ENCODE measurements around the gene PHYHIPL.

The PHYHIPL gene

GRCh38 chr10:59129867-59130266 is 46.6 kb upstream of the PHYHIPL start (continued):
- TF ChIP-seq ZBTB10 (tag by site-specific recombination; IDR thresholded peaks at IDR 0.05), result no peak

GRCh38 chr10:59131666-59132065 is 44.8 kb upstream of the PHYHIPL start:
- Histone ChIP-seq H3K9me3 (ENCODE audit: control insufficient read depth, insufficient read depth, low read depth, low read length) (no peaks in the 10 kb centered on the region), H3K4me3 (ENCODE audit: low read depth, low read length) (no peak overlapping the region), H3K4me1 (ENCODE audit: control insufficient read depth, insufficient read depth, low read length) (no peaks in the 10 kb centered on the region), H3K27ac (ENCODE audit: extremely low read depth, low read depth, low read length) (no peak overlapping the region), H3K36me3 (ENCODE audit: control insufficient read depth in 2 of 2, insufficient read depth in 1 of 2, low read length in 2 of 2) (no peaks in the 10 kb centered on the region)
- POLR2A ChIA-PET, result no interaction called here
- TF ChIP-seq ZNF311 (tag by site-specific recombination; IDR thresholded peaks at IDR 0.05; ENCODE audit: borderline replicate concordance), result no peak
- no peak for TF ChIP-seq ZSCAN16 (tag by site-specific recombination; IDR thresholded peaks at IDR 0.05)
- TF ChIP-seq, protein P1, sequence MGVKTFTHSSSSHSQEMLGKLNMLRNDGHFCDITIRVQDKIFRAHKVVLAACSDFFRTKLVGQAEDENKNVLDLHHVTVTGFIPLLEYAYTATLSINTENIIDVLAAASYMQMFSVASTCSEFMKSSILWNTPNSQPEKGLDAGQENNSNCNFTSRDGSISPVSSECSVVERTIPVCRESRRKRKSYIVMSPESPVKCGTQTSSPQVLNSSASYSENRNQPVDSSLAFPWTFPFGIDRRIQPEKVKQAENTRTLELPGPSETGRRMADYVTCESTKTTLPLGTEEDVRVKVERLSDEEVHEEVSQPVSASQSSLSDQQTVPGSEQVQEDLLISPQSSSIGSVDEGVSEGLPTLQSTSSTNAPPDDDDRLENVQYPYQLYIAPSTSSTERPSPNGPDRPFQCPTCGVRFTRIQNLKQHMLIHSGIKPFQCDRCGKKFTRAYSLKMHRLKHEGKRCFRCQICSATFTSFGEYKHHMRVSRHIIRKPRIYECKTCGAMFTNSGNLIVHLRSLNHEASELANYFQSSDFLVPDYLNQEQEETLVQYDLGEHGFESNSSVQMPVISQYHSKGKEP (tag by site-specific recombination; IDR thresholded peaks at IDR 0.05), result no peak
- no peak for TF ChIP-seq ZNF521 (tag by site-specific recombination; IDR thresholded peaks at IDR 0.05)
- no peak for TF ChIP-seq ZNF175 (tag by site-specific recombination; IDR thresholded peaks at IDR 0.05)
- TF ChIP-seq, protein P2, sequence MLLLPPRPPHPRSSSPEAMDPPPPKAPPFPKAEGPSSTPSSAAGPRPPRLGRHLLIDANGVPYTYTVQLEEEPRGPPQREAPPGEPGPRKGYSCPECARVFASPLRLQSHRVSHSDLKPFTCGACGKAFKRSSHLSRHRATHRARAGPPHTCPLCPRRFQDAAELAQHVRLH (tag by site-specific recombination; IDR thresholded peaks at IDR 0.05), result no peak
- no peak for TF ChIP-seq ZNF596 (tag by site-specific recombination; IDR thresholded peaks at IDR 0.05)
- CTCF ChIA-PET, result interaction anchor here (0.7 kb wide), 1 partner anchor 213 kb away, joined by 4 read pairs; no protein-coding TSS in a partner anchor

DNA sequence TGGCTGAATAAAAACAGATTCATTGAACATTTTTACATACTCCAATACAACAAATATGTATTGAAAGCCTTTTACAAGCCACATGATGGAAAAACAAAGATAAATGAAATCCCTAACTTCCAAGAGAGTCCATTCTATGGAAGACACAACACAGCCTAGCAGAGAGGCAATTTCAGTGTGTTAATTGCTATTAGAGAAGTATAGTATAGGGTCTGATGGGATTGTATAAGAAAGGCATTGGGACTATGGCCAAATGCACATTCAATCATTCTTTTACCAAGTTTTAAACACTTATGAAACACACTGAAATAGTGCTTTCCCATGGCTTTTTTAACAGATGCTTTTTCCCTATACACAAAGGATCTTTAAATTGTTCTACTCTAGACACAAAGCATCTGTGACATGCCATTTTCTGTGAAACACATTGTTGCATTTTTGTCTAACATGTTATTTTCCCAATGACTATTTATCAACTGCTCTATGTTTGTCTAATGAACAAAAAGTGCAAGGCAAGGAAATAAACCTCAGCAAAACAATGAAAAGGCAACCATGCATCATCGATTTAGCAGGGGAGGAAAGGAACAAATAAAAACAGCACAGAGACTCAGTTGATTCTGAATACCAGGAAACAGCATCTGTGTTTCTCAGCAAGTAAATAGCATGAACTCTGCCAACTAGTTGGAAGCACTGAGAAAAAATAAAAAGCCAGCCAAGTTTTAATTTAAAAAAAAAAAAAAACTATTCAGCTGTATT is 42.4 kb upstream of the PHYHIPL start:
- no peak overlapping the region for H3K27ac ChIP-seq (ENCODE audit: extremely low read depth, low read depth, low read length)
- H3K4me1 ChIP-seq (ENCODE audit: control insufficient read depth, insufficient read depth, low read length), result no peaks in the 10 kb centered on the region
- TF ChIP-seq, protein P3, sequence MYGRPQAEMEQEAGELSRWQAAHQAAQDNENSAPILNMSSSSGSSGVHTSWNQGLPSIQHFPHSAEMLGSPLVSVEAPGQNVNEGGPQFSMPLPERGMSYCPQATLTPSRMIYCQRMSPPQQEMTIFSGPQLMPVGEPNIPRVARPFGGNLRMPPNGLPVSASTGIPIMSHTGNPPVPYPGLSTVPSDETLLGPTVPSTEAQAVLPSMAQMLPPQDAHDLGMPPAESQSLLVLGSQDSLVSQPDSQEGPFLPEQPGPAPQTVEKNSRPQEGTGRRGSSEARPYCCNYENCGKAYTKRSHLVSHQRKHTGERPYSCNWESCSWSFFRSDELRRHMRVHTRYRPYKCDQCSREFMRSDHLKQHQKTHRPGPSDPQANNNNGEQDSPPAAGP (tag by site-specific recombination; IDR thresholded peaks at IDR 0.05), result no peak
- no peaks in the 10 kb centered on the region for H3K9me3 ChIP-seq (ENCODE audit: control insufficient read depth, insufficient read depth, low read depth, low read length)
- CTCF ChIA-PET, result interaction anchor here (0.6 kb wide), 1 partner anchor 137 kb away, joined by 3 read pairs; no protein-coding TSS in a partner anchor
- H3K36me3 ChIP-seq (ENCODE audit: control insufficient read depth in 2 of 2, insufficient read depth in 1 of 2, low read length in 2 of 2), result no peaks in the 10 kb centered on the region
- H3K4me3 ChIP-seq (ENCODE audit: low read depth, low read length), result no peak overlapping the region
- POLR2A ChIA-PET, result no interaction called here

DNA sequence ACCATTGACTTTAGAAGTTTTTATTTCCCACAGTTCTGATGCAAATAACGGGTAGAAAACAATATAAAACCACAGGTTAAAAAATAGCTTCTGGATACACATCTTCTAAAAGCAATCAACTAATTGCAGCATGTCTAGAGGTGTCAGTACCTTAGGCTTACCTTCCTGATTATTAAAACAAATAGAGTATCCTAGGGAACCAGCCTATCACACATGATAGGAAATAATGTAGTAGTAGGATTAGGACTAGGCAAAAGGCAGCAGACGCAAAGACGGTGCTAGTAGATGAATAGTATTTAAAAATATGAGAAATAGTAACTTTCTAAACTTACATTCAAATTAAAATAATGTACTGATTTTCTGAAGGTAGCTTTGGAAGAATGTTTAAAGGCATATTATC is 41.7 kb upstream of the PHYHIPL start:
- Histone ChIP-seq H3K27ac (ENCODE audit: extremely low read depth, low read depth, low read length) (no peak overlapping the region), H3K36me3 (ENCODE audit: control insufficient read depth in 2 of 2, insufficient read depth in 1 of 2, low read length in 2 of 2) (no peaks in the 10 kb centered on the region), H3K9me3 (ENCODE audit: control insufficient read depth, insufficient read depth, low read depth, low read length) (no peaks in the 10 kb centered on the region), H3K4me1 (ENCODE audit: control insufficient read depth, insufficient read depth, low read length) (no peaks in the 10 kb centered on the region), H3K4me3 (ENCODE audit: low read depth, low read length) (no peak overlapping the region)
- POLR2A ChIA-PET, result no interaction called here
- TF ChIP-seq YY1 (tag by site-specific recombination; IDR thresholded peaks at IDR 0.05), result no peak
- TF ChIP-seq, protein P4, sequence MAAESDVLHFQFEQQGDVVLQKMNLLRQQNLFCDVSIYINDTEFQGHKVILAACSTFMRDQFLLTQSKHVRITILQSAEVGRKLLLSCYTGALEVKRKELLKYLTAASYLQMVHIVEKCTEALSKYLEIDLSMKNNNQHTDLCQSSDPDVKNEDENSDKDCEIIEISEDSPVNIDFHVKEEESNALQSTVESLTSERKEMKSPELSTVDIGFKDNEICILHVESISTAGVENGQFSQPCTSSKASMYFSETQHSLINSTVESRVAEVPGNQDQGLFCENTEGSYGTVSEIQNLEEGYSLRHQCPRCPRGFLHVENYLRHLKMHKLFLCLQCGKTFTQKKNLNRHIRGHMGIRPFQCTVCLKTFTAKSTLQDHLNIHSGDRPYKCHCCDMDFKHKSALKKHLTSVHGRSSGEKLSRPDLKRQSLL (tag by site-specific recombination; IDR thresholded peaks at IDR 0.05), result no peak
- no peak for TF ChIP-seq ZNF169 (tag by site-specific recombination; IDR thresholded peaks at IDR 0.05)
- no peak for TF ChIP-seq ZFP69B (tag by site-specific recombination; IDR thresholded peaks at IDR 0.05)
- TF ChIP-seq, protein P5, sequence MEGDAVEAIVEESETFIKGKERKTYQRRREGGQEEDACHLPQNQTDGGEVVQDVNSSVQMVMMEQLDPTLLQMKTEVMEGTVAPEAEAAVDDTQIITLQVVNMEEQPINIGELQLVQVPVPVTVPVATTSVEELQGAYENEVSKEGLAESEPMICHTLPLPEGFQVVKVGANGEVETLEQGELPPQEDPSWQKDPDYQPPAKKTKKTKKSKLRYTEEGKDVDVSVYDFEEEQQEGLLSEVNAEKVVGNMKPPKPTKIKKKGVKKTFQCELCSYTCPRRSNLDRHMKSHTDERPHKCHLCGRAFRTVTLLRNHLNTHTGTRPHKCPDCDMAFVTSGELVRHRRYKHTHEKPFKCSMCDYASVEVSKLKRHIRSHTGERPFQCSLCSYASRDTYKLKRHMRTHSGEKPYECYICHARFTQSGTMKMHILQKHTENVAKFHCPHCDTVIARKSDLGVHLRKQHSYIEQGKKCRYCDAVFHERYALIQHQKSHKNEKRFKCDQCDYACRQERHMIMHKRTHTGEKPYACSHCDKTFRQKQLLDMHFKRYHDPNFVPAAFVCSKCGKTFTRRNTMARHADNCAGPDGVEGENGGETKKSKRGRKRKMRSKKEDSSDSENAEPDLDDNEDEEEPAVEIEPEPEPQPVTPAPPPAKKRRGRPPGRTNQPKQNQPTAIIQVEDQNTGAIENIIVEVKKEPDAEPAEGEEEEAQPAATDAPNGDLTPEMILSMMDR (tag by site-specific recombination; IDR thresholded peaks at IDR 0.05), result no peak
- CTCF ChIA-PET, result interaction anchor here (0.6 kb wide), 1 partner anchor 137 kb away, joined by 3 read pairs; no protein-coding TSS in a partner anchor
